Eye (tissue), 1 donor: ENCODE results near the gene DCAF4.
"Not testable (repeated sequence)": the region's sequence is repeated elsewhere in the genome, so short reads cannot be mapped to it uniquely, and the experiment has no call there.

Source experiments
- DNase-seq: peaks from one replicate; pipeline ENCODE4 v3.0.0-alpha.2; 2015

Gene DCAF4

DNA sequence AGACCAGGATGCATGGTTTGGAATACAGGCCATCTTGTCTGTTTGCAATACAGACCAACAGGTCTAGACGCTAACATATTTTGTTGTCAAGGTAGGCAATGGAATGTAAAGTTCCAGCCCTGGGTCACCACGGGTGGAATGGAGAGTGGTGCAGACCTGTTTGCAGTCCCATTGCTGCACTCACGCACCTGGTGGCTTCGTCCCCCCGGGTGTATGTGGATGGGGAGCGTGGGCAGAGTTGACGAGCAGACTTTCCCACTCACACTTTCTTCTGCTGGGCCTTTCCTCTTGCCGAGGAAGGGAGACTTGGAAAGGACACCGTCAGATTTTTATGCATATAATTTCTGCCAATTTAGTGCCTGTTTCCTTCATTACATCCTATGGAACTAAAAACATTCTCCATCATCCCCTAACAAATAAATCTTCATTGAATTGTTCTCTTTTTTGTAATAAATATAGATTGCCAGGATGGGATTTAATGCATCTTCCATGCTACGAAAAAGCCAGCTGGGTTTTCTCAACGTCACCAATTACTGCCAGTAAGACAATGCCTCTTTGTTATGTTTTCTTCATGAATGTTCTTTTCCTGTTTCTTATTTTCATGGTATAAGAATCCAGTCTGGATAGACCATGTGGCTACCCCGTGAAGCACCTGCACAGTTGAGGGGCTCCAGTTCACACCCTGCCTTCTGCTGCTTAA lies 15.2 kb downstream of the DCAF4 start:
- no peak for DNase-seq

DNA sequence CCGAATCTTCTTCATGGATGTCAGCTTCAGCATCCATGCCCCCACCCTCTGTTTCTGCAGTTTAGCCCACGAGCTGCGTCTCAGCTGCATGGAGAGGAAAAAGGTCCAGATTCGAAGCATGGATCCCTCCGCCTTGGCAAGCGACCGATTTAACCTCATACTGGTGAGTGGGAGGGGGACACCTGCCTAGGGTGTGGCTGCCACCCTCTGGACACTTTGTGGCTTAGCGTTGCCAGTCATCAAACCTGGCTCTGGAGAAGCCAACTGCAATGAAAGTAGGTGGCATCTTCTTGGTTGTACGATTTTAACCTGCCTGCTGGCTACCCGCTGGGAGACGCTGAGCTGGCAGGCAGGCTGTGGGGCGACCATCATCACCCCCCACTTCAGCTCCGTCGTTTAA lies 16.7 kb downstream of the DCAF4 start:
- DNase-seq: no peak

- DNase-seq: no peak
These were observed 17.7 kb downstream of the DCAF4 start for GRCh38 chr14:72943876-72944430.

- DNase-seq: no peak
These were observed 19.2 kb downstream of the DCAF4 start for GRCh38 chr14:72945356-72946027.

DNA sequence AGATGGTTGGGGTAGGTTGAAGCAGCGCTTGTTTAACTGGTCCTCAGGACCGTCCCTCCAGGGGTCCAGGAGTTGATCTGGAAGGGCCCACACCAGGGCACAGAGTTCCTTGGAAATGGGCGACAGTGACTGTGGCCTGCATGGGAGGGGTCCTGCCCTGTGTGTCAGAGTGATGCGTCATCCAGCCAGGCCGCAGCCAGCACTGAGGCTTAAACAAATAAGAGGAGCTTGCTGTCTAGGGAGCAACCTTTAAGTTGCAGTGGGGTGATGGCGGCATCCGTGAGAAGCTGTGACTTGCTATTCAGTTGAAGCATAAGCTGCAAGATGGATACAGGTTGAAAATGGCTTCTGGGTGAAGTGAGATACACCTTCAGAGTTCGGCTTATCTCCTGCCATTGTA lies 20.2 kb downstream of the DCAF4 start:
- DNase-seq: no peak

DNA sequence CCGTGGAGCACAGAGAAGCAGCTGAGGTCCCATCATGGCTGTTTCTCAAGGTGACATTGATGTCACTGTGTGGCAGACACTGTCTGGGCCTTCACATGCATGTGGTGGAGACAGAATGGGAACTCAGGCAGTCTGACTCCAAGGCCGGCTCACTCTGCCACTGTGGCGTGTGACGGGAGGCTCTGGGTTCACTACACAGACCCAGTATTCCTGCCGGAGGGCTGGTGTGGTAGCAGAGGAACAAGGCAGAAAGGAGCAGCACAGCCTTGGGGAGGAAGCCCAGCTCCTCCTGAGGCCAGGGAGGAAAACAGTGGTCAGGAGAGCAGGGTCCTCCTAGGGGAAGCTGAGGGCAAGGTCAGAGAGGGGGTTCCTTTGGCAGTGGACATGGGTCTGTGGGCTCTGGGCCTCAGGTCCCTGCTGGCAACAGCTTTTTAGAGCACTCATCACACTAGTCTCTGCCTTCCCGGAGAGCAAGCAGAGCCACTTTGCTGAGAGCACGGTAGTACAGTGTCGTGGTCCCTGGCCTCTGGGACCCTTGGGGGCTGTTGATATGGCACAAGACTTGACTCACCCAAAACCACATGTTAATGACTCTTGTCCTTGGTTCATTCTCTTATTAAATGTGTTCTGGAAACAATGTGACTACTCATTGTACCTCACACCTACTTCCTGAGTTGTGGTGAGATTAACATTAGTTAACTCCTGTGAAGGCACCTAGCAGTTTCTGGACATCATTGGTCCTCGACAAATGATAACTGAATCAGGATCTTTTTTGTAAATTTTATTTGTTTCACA lies 21.3 kb downstream of the DCAF4 start:
- DNase-seq: no peak

- peak; percentile 85 for DNase-seq
These were observed 22.3 kb downstream of the DCAF4 start for GRCh38 chr14:72948481-72949138.

DNA sequence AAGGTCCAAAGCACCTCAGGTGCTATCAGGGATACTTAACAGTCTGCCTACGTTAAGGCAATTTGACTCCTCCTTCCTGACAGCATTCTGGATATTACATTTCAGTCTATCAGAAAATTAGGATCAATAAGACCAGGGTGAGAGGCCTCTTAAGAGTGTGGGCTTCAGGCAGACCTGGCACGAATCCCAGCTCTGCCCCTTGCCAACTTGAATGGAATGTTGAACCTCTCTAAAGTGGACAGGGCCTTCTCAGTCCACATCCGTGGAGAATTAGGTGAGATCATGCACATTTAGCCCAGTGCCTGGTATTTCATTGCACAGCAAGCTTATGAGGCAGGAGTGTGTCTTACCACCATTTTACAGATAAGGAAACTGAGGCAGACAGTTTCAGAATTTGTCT lies 25.9 kb downstream of the DCAF4 start:
- DNase-seq: no peak

DNA sequence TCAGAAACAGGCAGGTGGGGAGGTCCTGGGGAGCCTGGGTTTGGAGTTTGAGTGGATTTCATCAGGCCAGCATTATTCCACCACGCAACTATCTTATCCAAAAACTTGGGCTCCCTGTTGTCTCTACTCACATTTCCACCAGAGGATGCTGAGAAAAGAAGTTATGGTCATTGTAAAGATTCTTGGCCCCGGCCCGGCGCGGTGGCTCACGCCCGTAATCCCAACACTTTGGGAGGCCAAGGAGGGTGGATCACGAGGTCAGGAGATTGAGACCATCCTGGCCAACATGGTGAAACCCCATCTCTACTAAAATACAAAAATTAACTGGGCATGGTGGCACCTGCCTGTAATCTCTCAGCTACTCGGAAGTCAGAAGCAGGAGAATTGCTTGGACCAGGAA lies 30.5 kb downstream of the DCAF4 start:
- not testable (repeated sequence) for DNase-seq

GRCh38 chr14:72957213-72957612 lies 30.9 kb downstream of the DCAF4 start:
- no peak for DNase-seq

- no peak for DNase-seq
These were observed 32.3 kb downstream of the DCAF4 start for GRCh38 chr14:72958548-72958947.

DNA sequence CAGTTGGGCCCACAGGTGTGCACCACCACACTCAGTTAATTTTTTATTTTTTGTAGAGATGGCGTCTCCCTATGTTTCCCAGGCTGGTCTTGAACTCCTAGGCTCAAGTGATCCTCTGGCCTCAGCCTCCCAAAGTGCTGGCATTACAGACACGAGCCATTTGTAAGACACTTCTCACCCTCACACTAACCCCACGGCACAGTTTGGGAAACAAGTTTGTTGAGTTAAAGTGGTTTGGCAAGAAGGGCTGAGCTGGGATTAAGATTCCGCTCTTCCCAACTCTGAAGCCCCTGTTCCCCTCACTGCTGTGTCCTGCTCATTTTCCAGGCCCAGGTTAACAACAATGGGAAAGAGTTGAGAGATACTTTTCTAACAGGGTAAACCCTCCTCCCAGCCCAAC lies 34.8 kb downstream of the DCAF4 start:
- DNase-seq: not testable (repeated sequence)

DNA sequence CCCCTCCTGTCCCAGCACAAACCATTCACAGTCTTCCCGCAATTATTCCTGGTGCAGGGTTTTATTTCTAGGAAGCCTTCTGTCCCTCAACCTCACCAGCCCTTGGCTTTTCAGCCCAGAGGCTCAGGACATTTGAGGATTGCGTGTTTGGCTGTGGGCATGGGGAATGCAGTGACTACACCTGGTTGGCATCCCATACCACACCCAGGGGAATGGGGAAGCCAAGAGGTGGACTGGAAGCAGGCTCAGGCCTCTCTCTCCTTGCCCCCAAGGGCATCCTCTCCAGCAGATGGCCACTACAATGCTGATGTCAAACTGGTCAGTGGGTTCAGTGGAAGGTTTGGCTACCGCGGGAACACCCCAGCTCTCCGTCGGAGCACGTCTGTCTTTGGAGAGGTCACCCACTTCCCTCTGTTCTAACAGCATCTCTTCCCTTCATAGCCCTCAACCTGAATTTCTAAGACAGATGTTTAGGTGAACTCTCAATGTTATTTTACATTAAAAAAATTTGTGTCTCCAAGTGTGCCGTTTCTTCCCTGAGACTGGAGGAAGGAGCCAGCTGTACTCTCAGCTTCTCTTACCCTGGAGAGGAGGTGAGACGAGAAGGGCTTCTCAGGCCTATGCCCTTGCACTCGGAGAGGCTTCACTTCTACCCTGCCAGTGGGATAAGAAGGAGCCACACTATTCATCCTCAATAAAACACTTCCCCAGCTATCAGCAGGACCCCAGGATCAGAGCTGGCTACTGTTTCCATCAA lies 35.5 kb downstream of the DCAF4 start:
- no peak for DNase-seq

DNA sequence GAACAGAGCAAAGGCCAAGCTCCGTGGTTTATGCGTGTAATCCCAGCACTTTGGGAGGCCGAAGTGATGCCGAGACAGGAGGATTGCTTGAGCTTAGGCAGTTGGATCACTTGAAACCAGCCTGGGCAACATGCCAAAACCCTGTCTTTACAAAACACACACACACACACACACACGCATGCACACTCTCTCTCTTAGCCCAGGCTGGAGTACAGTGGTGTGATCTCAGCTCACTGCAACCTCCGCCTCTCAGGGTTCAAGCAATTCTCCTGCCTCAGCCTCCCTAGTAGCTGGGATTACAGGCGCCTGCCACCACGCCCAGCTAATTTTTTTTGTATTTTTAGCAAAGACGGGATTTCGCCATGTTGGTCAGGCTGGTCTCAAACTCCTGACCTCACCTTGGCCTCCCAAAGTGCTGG lies 36.1 kb downstream of the DCAF4 start:
- DNase-seq: peak; percentile 48

DNA sequence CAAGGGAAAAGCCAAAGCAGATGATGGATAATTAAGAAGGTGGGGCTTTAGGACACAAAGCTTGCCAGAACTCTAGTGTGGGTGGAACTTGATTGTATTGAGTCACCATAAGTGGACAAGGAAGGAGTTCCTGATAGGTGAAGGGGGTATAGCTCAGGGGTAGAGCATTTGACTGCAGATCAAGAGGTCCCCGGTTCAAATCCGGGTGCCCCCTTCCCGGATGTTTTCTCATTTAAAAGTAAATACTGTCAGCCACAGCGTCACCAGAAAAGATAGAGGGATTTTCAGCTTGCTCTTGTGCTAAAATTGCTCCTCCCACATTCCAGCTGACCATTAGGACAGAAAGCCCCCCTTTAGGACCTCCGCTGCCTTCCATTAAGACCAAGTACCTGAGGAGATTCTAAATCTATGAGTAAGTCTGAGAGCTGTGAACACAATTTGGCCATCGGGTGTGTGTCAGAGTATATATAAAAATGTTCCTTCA lies 36.6 kb downstream of the DCAF4 start:
- peak; percentile 7 for DNase-seq

DNA sequence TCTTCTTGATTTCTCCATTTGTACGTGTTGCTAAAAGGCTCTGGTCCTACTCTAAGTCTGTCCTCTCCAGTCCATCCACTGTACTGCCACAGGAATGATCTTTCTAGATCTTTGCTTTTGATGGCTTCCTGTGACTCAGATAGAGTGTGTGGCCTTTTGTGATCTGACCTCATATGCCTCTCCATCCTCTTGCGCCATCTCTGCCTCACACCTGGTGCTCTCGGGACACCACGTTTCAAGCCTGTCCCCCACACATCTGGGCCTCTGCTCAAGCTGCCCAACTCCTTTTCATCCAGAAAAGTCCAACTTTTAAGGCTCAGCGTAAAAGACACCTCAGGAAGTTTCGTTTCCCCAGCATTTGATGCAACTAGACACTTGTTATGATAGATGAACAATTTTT lies 39.0 kb downstream of the DCAF4 start:
- DNase-seq: no peak

DNA sequence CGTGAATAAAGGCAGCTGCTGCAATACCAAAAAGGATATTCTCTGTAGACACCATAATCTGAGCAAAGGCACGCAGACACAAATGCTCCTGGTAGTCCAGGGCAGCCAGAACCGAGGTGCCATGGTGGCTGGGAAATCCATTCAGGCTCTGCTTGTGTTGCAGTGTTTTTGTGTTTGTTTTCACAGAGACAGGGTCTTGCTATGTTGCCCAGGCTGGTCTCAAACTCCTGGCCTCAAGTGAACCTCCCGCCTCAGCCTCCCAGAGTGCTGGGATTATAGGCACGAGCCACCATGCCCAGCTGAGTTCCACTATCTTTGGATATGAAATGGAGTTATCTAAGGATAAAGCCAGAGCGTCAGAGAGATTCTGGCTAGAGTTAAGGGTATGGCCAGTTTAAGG lies 39.8 kb downstream of the DCAF4 start:
- no peak for DNase-seq

GRCh38 chr14:72968316-72968715 lies 42.1 kb downstream of the DCAF4 start:
- no peak for DNase-seq

GRCh38 chr14:72970058-72970630 lies 43.9 kb downstream of the DCAF4 start:
- DNase-seq: no peak

GRCh38 chr14:72970824-72971434 lies 44.7 kb downstream of the DCAF4 start:
- DNase-seq: no peak

GRCh38 chr14:72974661-72975060 lies 48.4 kb downstream of the DCAF4 start:
- DNase-seq: no peak
